ENCODE results near the gene STRN.

GRCh38 chr2:36861896-36862295, 104.4 kb downstream of the STRN start:
- TF ChIP-seq CTCF (IDR thresholded peaks at IDR 0.05) (no peak), POLR2A (IDR thresholded peaks at IDR 0.05) (no peak)
